CD4-positive, alpha-beta T cell treated with Interleukin-17A for 4 hours (primary cell): Measurements from ENCODE around the gene RNF146.
"Not testable (repeated sequence)": the region's sequence is repeated elsewhere in the genome, so short reads cannot be mapped to it uniquely, and the experiment has no call there.

Experiments
- DNase-seq: peaks from one replicate; pipeline ENCODE4 v3.0.0-alpha.2; 2020; ENCODE audit warnings: mixed read lengths

The RNF146 gene

GRCh38 chr6:127289934-127290333 lies 23.3 kb downstream of the RNF146 start:
- no peak for DNase-seq

- no peak for DNase-seq
Measured at GRCh38 chr6:127290391-127291265, 24.0 kb downstream of the RNF146 start.

- no peak for DNase-seq
Measured at GRCh38 chr6:127291495-127291894, 24.8 kb downstream of the RNF146 start.

DNA sequence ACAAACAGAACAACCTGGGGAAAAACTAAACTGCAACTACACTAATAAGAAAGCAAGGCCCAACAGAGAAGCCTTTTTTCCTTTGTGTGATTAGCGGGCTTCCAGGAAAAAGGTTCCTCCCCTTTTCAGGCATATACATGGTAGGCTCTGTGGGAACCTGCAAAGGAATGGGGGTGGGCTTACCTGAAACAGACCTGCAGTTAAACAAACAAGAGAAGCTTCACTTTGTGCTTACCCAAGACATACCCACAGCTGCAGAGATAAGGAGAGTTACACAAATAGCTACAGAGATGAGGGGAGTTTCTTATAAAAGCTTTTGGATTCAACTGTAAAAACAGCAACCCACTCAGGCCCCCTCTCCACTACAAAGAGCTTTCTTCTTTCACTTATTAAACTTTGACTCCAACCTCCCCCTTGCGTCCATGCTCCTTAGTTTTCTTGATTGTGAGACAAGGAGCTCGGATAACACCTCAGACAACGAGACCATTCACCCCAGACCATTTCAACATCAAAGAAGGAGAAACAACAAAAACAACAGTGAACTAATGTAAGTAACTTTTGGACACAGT lies 30.9 kb downstream of the RNF146 start:
- no peak for DNase-seq

DNA sequence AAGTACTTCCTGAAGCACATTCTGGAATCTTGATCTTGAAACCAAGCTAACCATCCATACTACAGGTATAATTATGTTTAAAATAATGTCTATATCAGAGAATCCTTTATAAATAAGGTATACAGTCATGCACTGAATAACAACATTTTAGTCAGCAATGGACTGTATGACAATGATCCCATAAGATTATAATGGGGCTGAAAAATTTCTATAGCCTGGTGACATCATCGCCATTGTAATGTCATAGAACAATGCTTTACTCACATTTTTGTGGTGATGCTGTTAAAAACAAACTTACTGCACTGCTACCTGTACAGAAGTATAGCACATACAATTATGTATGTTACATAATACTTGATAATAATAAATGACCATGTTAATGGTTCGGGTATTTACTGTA lies 31.8 kb downstream of the RNF146 start:
- DNase-seq, result no peak

DNA sequence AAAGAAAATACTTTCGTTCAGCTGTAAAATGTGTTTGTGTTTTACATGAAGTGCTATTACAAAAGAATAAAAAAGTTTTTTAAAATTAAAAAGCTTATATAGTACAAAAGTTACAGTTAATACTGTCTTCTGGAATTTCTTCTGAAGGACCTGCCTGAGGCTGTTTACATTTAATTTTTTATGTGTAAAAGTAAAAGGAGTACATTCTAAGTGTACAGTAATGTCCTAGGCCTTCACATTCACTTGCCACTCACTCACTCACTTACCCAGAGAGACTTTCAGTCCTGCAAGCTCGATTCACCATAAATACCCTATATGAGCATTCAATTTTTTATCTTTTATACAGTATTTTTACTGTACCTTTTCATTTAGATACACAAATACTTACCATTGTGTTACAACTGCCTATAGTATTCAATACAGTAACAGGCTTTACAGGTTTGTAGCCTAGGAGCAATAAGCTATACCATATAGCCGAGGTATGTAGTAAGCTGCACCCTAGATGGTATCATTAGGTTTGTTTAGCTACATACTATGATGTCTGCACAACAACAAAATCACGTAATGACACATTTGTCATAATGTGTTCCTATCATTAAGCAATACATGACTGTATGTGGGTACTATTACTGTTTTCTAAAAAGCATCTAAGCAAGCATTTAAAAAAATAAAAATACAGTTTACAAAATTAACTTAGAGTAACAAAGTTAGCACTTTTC lies 33.0 kb downstream of the RNF146 start:
- DNase-seq, result no peak

DNA sequence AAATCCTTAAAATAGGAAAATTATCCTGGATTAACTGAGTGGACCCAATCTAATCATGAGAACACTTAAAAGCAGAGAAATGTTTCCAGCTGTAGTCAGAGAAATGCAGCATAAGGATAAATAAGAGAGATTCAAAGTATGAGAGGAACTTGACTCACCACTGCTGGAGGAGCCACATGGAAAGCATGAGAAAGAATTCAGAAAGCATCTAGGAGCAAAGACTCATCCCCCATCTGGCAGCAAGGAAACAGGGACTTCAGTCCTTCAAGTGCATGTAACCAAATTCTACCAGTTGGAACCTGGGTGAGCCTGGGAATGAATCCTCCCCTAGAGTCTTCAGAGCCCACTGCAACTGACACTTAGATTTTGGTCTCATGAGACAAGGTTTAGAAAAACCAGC lies 33.7 kb downstream of the RNF146 start:
- no peak for DNase-seq

DNA sequence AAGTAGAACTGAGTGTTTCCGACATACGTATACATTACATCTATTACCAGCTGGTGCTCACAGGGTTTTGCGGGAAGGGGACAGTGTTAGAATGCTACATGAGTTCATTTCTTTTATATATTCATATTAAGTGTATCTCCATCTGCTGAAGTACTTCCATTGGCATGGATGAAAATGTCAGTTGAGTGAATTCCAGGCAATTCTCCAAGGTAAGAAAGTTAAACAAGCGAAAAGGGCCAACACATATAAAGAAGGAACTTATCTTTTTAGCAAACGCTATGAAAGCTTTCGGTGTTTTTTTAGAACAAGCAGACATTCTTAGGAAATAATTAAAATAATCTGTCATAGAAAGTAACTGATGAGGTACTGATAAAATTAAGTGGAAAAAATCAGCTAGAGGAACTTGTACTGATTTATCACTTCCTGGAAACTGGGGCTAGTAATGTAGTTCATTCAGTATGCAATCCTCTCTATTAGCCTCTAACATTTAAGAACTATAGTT lies 34.6 kb downstream of the RNF146 start:
- no peak for DNase-seq

- peak; percentile 57 for DNase-seq
Measured at GRCh38 chr6:127302728-127303660, 36.3 kb downstream of the RNF146 start.

DNA sequence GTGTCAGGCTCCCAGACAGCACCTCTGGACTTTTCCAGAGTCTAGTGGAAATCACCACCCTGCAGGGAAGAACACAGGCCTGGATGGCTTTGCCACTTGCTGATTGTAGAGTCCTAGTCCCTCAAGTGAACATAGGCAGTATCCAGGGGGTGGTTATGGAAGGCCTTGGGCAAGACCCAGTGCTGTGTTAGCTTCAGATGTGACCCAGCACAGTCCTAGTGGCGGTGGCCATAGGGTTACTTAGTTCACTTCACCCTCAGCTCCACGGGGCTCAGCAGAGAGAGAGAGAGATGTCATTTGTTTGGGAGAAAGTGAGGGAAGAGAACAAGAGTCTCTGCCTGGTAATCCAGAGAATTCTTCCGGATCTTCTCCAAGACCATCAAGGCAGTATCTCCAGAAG lies 37.3 kb downstream of the RNF146 start:
- no peak for DNase-seq

- no peak for DNase-seq
Measured at GRCh38 chr6:127305741-127306140, 39.1 kb downstream of the RNF146 start.

GRCh38 chr6:127317388-127318128 lies 50.9 kb downstream of the RNF146 start:
- no peak for DNase-seq

- DNase-seq, result no peak
Measured at GRCh38 chr6:127319686-127320085, 53.0 kb downstream of the RNF146 start.

DNA sequence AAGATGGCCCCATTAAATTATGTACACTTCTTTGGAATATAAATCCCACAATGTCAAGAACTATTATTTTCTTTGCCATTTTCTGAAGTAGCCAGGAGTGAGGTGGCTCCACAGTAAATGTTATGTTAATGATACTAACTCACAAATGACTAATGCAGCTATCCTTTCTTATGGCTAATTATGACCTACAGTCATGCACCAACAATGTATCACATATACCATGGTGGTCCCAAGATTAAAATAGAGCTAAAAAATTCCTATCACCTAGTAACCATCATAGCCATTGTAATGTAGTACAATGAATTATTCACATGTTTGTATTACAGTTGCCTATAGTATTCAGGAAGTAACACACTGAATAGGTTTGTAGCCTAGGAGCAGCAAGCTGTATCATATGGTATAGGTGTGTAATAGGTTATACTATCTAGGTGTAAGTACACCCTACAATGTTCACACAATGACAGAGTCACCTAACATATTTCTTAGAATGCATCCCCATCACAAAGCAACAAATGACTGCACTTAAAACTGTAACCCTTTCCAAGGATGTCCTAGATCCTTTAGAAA lies 61.5 kb downstream of the RNF146 start:
- DNase-seq, result no peak

GRCh38 chr6:127331256-127331655 lies 64.6 kb downstream of the RNF146 start:
- not testable (repeated sequence) for DNase-seq

DNA sequence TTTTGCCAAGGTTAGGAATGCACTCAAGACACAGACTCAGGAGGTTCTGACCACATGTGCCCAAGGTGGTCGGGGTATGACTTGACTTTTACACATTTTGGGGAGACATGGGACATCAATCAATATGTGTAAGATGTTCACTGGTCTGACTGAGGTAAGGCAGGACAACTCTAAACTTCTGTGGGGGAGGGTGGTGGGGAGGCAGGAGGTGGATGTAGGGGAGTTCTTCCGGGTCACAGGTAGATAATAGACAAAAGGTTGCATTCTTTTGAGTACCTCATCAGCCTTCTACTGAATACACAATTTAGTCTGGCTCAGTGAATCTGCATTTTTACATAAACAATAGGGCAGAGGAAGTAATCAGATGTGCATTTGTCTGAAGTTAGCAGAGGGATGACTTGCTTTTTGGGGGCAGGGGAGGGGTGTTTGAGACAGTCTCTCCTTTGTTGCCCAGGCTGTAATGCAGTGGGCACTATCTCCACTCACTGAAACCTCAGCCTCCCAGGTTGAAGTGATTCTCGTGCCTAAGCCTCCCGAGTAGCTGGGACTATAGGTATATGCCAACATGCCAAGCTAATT lies 65.8 kb downstream of the RNF146 start:
- DNase-seq, result no peak
